B cell (primary cell): Measurements from ENCODE around the gene CRIP3. TPM values are rescaled to one million over a fixed set of nuclear protein-coding genes. Genes with fewer than 3 reads are reported as not detected.
A peak's percentile ranks its signal among the peaks of the same experiment; 100 is the strongest.

Experiments used
- ATAC-seq: fragments of 200-7000 bp; cut with Tn5 transposase; one replicate; pipeline ENCODE4 v1.10.0; 2021; ENCODE audit warnings: low read depth, mild to moderate bottlenecking, moderate number of reproducible peaks, moderate library complexity
- CTCF ChIA-PET: fragments of 350-600 bp; sonication (Branson Sonifier 250); formaldehyde crosslinking; loops from one replicate; lab custom pipeline; 2021; ENCODE audit warnings: antibody characterized with exemption, inconsistent platforms; lab: Charles Lee
- POLR2A ChIA-PET: fragments of 350-600 bp; sonication (Branson Sonifier 250); formaldehyde crosslinking; loops from one replicate; lab custom pipeline; 2021; ENCODE audit warnings: antibody characterized with exemption; lab: Charles Lee
- DNase-seq: peaks from one replicate; pipeline ENCODE4 v3.0.0; 2013
- H2AFZ ChIP-seq: 2 replicates; pipeline ENCODE4 v1.6.1; 2012; ENCODE audit warnings: mild to moderate bottlenecking, low read depth, low read length; ENCODE audit not compliant: insufficient read depth, poor library complexity, severe bottlenecking
- H3K27ac ChIP-seq, 2 donors: 1 replicate in 1 of 2; 2 replicates in 1 of 2; pipeline ENCODE4 v1.5.1; 2012 to 2013; ENCODE audit warnings: low read length in 2 of 2, mild to moderate bottlenecking in 2 of 2, moderate library complexity in 1 of 2
- H3K27me3 ChIP-seq, 4 experiments: fragments of 200-600 bp in 1 of 4; sonication (generic) in 1 of 4; replicated peaks in 1 of 4; 1 replicate in 2 of 4; 2 replicates in 2 of 4; pipeline versions ENCODE4 v1.6.1 to v1.7.0; 2013 to 2016; ENCODE audit warnings: low read length in 3 of 4, mild to moderate bottlenecking in 2 of 4, mixed read lengths in 1 of 4, moderate library complexity in 1 of 4; ENCODE audit not compliant: insufficient read depth in 4 of 4, control insufficient read depth in 3 of 4; ENCODE audit errors: control extremely low read depth in 1 of 4
- H3K36me3 ChIP-seq, 2 experiments: replicated peaks in 1 of 2; 1 replicate in 1 of 2; 2 replicates in 1 of 2; pipeline versions ENCODE4 v1.6.1 to v1.7.1; 2013; ENCODE audit warnings: low read length in 1 of 2; ENCODE audit not compliant: insufficient read depth in 2 of 2, control insufficient read depth in 1 of 2; ENCODE audit errors: control extremely low read depth in 1 of 2, extremely low read depth in 1 of 2
- H3K4me1 ChIP-seq, 2 donors: fragments of 200-600 bp in 1 of 2; sonication (generic) in 1 of 2; 1 replicate in 1 of 2; 2 replicates in 1 of 2; pipeline versions ENCODE4 v1.5.1 to v1.6.1; 2013 to 2017; ENCODE audit warnings: low read length in 2 of 2; ENCODE audit not compliant: control insufficient read depth in 2 of 2, insufficient read depth in 2 of 2
- H3K4me2 ChIP-seq: replicated peaks from 2 replicates; pipeline ENCODE3; 2012; ENCODE audit warnings: mild to moderate bottlenecking, low read depth, low read length; ENCODE audit not compliant: poor library complexity, severe bottlenecking
- H3K4me3 ChIP-seq, 5 experiments: fragments of 200-600 bp in 1 of 5; sonication (generic) in 1 of 5; 1 replicate in 3 of 5; 2 replicates in 2 of 5; pipeline versions ENCODE4 v1.5.1 to v1.7.0; 2011 to 2016; ENCODE audit warnings: low read length in 4 of 5, mild to moderate bottlenecking in 4 of 5, low read depth in 2 of 5, control low read depth in 1 of 5, moderate library complexity in 1 of 5; ENCODE audit not compliant: insufficient read depth in 1 of 5; ENCODE audit errors: control extremely low read depth in 1 of 5, extremely low read depth in 1 of 5
- H3K79me2 ChIP-seq: fragments of 200-600 bp; sonication (generic); one replicate; pipeline ENCODE4 v1.6.0; 2016; ENCODE audit warnings: low read length; ENCODE audit not compliant: control insufficient read depth, insufficient read depth
- H3K9ac ChIP-seq: fragments of 200-600 bp; sonication (generic); 2 replicates; pipeline ENCODE4 v1.6.1; 2017; ENCODE audit warnings: mild to moderate bottlenecking, low read length, moderate library complexity
- H3K9me3 ChIP-seq, 3 donors: one replicate each; pipeline versions ENCODE4 v1.6.1 to v1.7.1; 2013; ENCODE audit warnings: low read length in 2 of 3; ENCODE audit not compliant: control insufficient read depth in 2 of 3, insufficient read depth in 1 of 3; ENCODE audit errors: control extremely low read depth in 1 of 3
- H4K20me1 ChIP-seq: 2 replicates; pipeline ENCODE4 v1.6.0; 2012; ENCODE audit warnings: mild to moderate bottlenecking, low read length; ENCODE audit not compliant: insufficient read depth, control insufficient read depth, poor library complexity, severe bottlenecking
- H3K27ac Mint-ChIP-seq: one replicate; pipeline ENCODE4 v1.8.0; 2021; ENCODE audit warnings: mixed read lengths
- H3K27me3 Mint-ChIP-seq: one replicate; pipeline ENCODE4 v1.8.0; 2021; ENCODE audit warnings: mixed read lengths
- H3K4me1 Mint-ChIP-seq: one replicate; pipeline ENCODE4 v1.8.0; 2021; ENCODE audit warnings: mixed read lengths
- H3K4me3 Mint-ChIP-seq: one replicate; pipeline ENCODE4 v1.8.0; 2021; ENCODE audit warnings: mixed read lengths
- H3K9me3 Mint-ChIP-seq: one replicate; pipeline ENCODE4 v1.8.0; 2022; ENCODE audit warnings: mixed read lengths; ENCODE audit not compliant: insufficient read depth
- EZH2 ChIP-seq: IDR thresholded peaks from 2 replicates; pipeline ENCODE4 v1.6.1; 2012; ENCODE audit warnings: borderline replicate concordance, low read depth, mild to moderate bottlenecking, moderate library complexity, low read length; ENCODE audit not compliant: insufficient read depth, poor library complexity, severe bottlenecking
- WGBS: methylation state at CpG from one replicate; pipeline ENCODE4 v1.1.5; 2013; ENCODE audit warnings: missing lambda C conversion rate; ENCODE audit not compliant: insufficient coverage; 5-methylcytosine and 5-hydroxymethylcytosine counted together
- intact Hi-C: fragments of 100-400 bp; cut with micrococcal nuclease; formaldehyde crosslinking; loops from one replicate; pipeline ENCODE4 v1.10.0; 2022
- polyA plus RNA-seq: library from polyadenylated mRNA; depleted of rRNA; stranded (reverse); fragments of >200 nt; gene quantifications from 2 replicates; pipeline ENCODE4 v1.2.3, GENCODE V29; 2012
- total RNA-seq, 2 donors: library from RNA; stranded (reverse); fragments of 120-200 nt in 1 of 2; gene quantifications; 1 replicate in 1 of 2; 2 replicates in 1 of 2; pipeline versions ENCODE4 v1.2.3 to v1.2.4, GENCODE V29; 2013 to 2022
- TF ChIP-seq, protein P1 (sequence below): fragments of 200-600 bp; IDR thresholded peaks from one replicate; pipeline ENCODE4 v1.8.0; 2022; ENCODE audit warnings: antibody characterized with exemption, mild to moderate bottlenecking

CRIP3 gene
- total and polyA plus RNA-seq, 2 donors (not counting 1 experiment from before 2014, with no cell fraction given): 25.8 to 64.6 TPM

DNA sequence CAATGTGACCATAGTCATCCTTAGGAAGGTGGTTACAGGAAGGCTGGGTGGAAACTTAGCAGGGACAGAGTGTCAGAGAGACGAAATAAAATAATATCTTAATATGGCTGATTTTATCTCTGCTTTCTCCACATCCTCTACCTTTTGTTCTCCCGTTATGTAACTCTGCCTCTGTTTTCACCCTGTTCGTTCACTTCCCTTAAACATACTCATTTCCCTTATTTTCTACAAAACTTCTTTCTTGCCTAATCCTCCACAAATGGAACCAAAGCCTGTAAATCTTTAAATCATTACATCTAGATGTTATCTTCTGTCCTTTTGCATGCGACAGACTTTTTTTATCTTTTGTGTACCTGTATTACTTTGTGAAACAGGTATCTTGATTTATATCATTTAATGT lies 23.3 kb upstream of the CRIP3 start:
- no peak for ATAC-seq
- peak overlapping the region; percentile 18 for H3K4me2 ChIP-seq
- no peak overlapping the region for H3K4me3 ChIP-seq
- DNase-seq: no peak
- 35% methylated on average over 2 of the region's 4 CpGs for WGBS
- H2AFZ ChIP-seq: no peak overlapping the region
- H4K20me1 ChIP-seq: peaks cover 7% of the 10 kb centered on the region
- H3K4me1 Mint-ChIP-seq: peaks cover 25% of the 10 kb centered on the region
- H3K27ac ChIP-seq: no peak overlapping the region
- peaks cover 2 to 22% of the 10 kb centered on the region in 2 experiments for H3K36me3 ChIP-seq
- ChIA-PET POLR2A (no interaction called here), CTCF (no interaction called here)
- H3K9me3 Mint-ChIP-seq: no peaks in the 10 kb centered on the region
- TF ChIP-seq, protein P1, sequence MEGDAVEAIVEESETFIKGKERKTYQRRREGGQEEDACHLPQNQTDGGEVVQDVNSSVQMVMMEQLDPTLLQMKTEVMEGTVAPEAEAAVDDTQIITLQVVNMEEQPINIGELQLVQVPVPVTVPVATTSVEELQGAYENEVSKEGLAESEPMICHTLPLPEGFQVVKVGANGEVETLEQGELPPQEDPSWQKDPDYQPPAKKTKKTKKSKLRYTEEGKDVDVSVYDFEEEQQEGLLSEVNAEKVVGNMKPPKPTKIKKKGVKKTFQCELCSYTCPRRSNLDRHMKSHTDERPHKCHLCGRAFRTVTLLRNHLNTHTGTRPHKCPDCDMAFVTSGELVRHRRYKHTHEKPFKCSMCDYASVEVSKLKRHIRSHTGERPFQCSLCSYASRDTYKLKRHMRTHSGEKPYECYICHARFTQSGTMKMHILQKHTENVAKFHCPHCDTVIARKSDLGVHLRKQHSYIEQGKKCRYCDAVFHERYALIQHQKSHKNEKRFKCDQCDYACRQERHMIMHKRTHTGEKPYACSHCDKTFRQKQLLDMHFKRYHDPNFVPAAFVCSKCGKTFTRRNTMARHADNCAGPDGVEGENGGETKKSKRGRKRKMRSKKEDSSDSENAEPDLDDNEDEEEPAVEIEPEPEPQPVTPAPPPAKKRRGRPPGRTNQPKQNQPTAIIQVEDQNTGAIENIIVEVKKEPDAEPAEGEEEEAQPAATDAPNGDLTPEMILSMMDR: no peak
- no peak for TF ChIP-seq EZH2
- peaks cover 11 to 14% of the 10 kb centered on the region in 2 donors for H3K4me1 ChIP-seq
- H3K9me3 ChIP-seq: no peaks in the 10 kb centered on the region
- H3K27me3 Mint-ChIP-seq: no peaks in the 10 kb centered on the region
- H3K27me3 ChIP-seq: no peaks in the 10 kb centered on the region
- intact Hi-C loops: no loop called here
- H3K27ac Mint-ChIP-seq: no peak overlapping the region
- peaks cover 10% of the 10 kb centered on the region for H3K79me2 ChIP-seq
- H3K9ac ChIP-seq: no peak overlapping the region
- H3K4me3 Mint-ChIP-seq: no peak overlapping the region

DNA sequence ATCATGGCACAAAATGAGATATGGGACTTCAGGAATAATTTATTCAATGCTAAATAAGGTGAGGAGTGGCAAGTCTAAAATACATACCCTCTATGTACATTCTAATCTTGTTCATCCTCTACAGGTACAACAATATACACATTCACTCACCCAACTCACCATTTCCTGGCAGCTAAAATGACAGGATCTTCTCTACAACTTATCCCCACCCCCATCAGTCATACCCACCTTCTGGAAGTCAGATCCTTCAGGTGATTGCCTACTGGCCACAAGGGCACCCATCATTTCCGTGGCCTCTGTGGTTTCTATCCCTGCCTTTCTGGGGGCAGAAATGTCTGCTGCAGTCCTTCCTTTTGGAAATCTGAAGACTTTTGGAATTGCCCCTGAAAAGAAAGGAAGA lies 22.8 kb upstream of the CRIP3 start:
- no peak for TF ChIP-seq EZH2
- TF ChIP-seq, protein P1: no peak
- H3K4me3 ChIP-seq: no peak overlapping the region
- H3K4me1 ChIP-seq: peaks cover 11 to 14% of the 10 kb centered on the region in 2 donors
- no peaks in the 10 kb centered on the region for H3K27me3 Mint-ChIP-seq
- peak overlapping the region; percentile 18 for H3K4me2 ChIP-seq
- H3K79me2 ChIP-seq: peaks cover 10% of the 10 kb centered on the region
- H3K4me1 Mint-ChIP-seq: peaks cover 25% of the 10 kb centered on the region
- no peak overlapping the region for H3K9ac ChIP-seq
- no peaks in the 10 kb centered on the region for H3K27me3 ChIP-seq
- no CpG with 5 or more reads among the region's 1 CpG for WGBS
- no peak overlapping the region for H3K27ac Mint-ChIP-seq
- DNase-seq: no peak
- peaks cover 2 to 19% of the 10 kb centered on the region in 2 experiments for H3K36me3 ChIP-seq
- H3K9me3 Mint-ChIP-seq: no peaks in the 10 kb centered on the region
- intact Hi-C loops: no loop called here
- POLR2A ChIA-PET: no interaction called here
- H3K9me3 ChIP-seq: no peaks in the 10 kb centered on the region
- peaks cover 7% of the 10 kb centered on the region for H4K20me1 ChIP-seq
- no peak overlapping the region for H2AFZ ChIP-seq
- ATAC-seq: no peak
- no peak overlapping the region for H3K4me3 Mint-ChIP-seq
- no peak overlapping the region for H3K27ac ChIP-seq
- CTCF ChIA-PET: no interaction called here
